Measurements from ENCODE around the gene MPI. TPM values are rescaled to one million over a fixed set of nuclear protein-coding genes. Genes with fewer than 3 reads are reported as not detected.

MPI gene
- total and polyA plus RNA-seq, 2 of the 8 experiments (the other 6 are each of a cell fraction or from before 2014, with no cell fraction given) = 31.0 to 74.8 TPM

DNA sequence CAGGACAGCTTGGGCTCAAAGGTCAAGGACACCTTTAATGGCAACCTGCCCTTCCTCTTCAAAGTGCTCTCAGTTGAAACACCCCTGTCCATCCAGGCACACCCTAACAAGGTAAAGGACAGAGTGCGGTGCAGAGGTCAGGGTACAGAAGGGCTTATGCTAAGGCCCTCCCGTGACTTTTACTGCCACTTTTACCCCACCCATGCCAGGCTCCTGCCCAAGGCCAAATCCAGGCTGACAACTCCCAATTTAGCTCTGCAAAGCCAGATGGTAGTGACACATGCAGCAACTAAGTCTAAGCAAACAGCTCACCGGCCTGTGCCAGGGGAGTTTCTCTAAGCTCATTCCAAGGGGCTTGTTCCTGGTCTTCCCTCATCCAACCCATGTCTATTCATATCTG is 1.6 kb downstream of the MPI start (continued):
- TF ChIP-seq CHD7 (IDR thresholded peaks at IDR 0.05; ENCODE audit: insufficient replicate concordance, low read length) (no peak), BRCA1 (IDR thresholded peaks at IDR 0.05; ENCODE audit: low read depth, low read length) (no peak), ASH2L (IDR thresholded peaks at IDR 0.05; ENCODE audit: low read length) (no peak), EGR1 (IDR thresholded peaks at IDR 0.05; ENCODE audit: borderline replicate concordance, low read depth, low read length) (no peak), EZH2 (IDR thresholded peaks at IDR 0.05; ENCODE audit: low read depth, low read length, severe bottlenecking) (no peak), E2F6 (IDR thresholded peaks at IDR 0.05) (no peak), JUND (IDR thresholded peaks at IDR 0.05; ENCODE audit: low read length) (no peak), KDM5A (IDR thresholded peaks at IDR 0.05; ENCODE audit: low read length) (no peak), ATF3 (IDR thresholded peaks at IDR 0.05; ENCODE audit: insufficient read depth, low read depth, low read length) (no peak), TCF12 (IDR thresholded peaks at IDR 0.05; ENCODE audit: low read depth, low read length) (no peak), TAF7 (optimal IDR thresholded peaks at IDR 0.05; ENCODE audit: borderline replicate concordance, low read depth, low read length) (no peak)
